HepG2 (cell line): ENCODE results near the gene CELSR2. TPM values are rescaled to one million over a fixed set of nuclear protein-coding genes. Genes with fewer than 3 reads are reported as not detected.

Experiments
- ATAC-seq: fragments of 200-7000 bp; cut with Tn5 transposase; 3 replicates; pipeline ENCODE4 v1.9.1; 2020; ENCODE audit warnings: mild to moderate bottlenecking, moderate library complexity
- BruUV-seq: library from RNA; stranded (reverse); fragments of 400-500 nt; replicated peaks from 2 replicates; lab custom pipeline; 2021; lab: Mats Ljungman, UMichigan
- CTCF ChIA-PET: fragments of 300-600 bp; formaldehyde crosslinking; extraction: SDS; loops from one replicate; lab custom pipeline; 2021; ENCODE audit warnings: low total read pairs, inconsistent platforms, low intra/inter-chr PET ratio; lab: Yijun Ruan, JAX
- POLR2A ChIA-PET: fragments of 350-600 bp; sonication (Branson Sonifier 250); formaldehyde crosslinking; loops from one replicate; lab custom pipeline; 2020; ENCODE audit warnings: antibody characterized with exemption, inconsistent platforms; lab: Yijun Ruan, JAX
- DNase-seq: peaks from one replicate; pipeline ENCODE4 v3.0.0-alpha.2; 2015; ENCODE audit warnings: low spot score
- FAIRE-seq: peaks from 3 replicates; lab custom pipeline; 2011; peaks lifted over from hg19 to GRCh38; lab: Jason Lieb, UNC
- H2AFZ ChIP-seq: one replicate; pipeline ENCODE4 v1.6.1; 2011; ENCODE audit warnings: low read length, inconsistent platforms
- H3K27ac ChIP-seq: fragments of 300-600 bp; 3 replicates; pipeline ENCODE4 v1.8.0; 2011; ENCODE audit warnings: mixed run types, mild to moderate bottlenecking, mixed read lengths, low read length, inconsistent platforms; ENCODE audit not compliant: insufficient read depth; ENCODE audit errors: extremely low read length
- H3K27me3 ChIP-seq, 2 experiments: fragments of 200-600 bp in 1 of 2; 2 replicates in 1 of 2; 3 replicates in 1 of 2; pipeline versions ENCODE4 v1.6.0 to v1.8.0; 2011; ENCODE audit warnings: low read length in 2 of 2, mild to moderate bottlenecking in 2 of 2, moderate library complexity in 2 of 2, inconsistent platforms in 1 of 2; ENCODE audit not compliant: insufficient read depth in 2 of 2, control insufficient read depth in 1 of 2
- H3K36me3 ChIP-seq, 2 experiments: fragments of 200-600 bp in 1 of 2; replicated peaks in 1 of 2; 2 replicates in 1 of 2; 3 replicates in 1 of 2; pipeline versions ENCODE4 v1.5.1 to v1.8.0; 2011; ENCODE audit warnings: low read length in 2 of 2, inconsistent platforms in 1 of 2; ENCODE audit not compliant: insufficient read depth in 2 of 2, control insufficient read depth in 1 of 2
- H3K4me1 ChIP-seq: 2 replicates; pipeline ENCODE4 v1.5.1; 2012; ENCODE audit warnings: low read length, inconsistent platforms; ENCODE audit not compliant: insufficient read depth
- H3K4me2 ChIP-seq: 2 replicates; pipeline ENCODE4 v1.6.0; 2011; ENCODE audit warnings: low read depth, low read length, inconsistent platforms
- H3K4me3 ChIP-seq, 3 experiments: fragments of 200-600 bp in 1 of 3; sonication (generic), shearing (Covaris generic) in 1 of 3; replicated peaks in 1 of 3; 2 replicates each; pipeline ENCODE4 v1.5.1; 2011 to 2016; ENCODE audit warnings: low read length in 3 of 3, inconsistent platforms in 2 of 3, low read depth in 2 of 3, mild to moderate bottlenecking in 2 of 3, control low read depth in 1 of 3, mixed read lengths in 1 of 3; ENCODE audit not compliant: insufficient read depth in 1 of 3
- H3K79me2 ChIP-seq: one replicate; pipeline ENCODE4 v1.6.1; 2011; ENCODE audit warnings: low read length, inconsistent platforms; ENCODE audit not compliant: insufficient read depth
- H3K9ac ChIP-seq: 2 replicates; pipeline ENCODE4 v1.6.0; 2011; ENCODE audit warnings: mild to moderate bottlenecking, low read depth, low read length, inconsistent platforms; ENCODE audit not compliant: insufficient read depth
- H3K9me3 ChIP-seq: 2 replicates; pipeline ENCODE4 v1.5.1; 2012; ENCODE audit warnings: mild to moderate bottlenecking, low read length
- H4K20me1 ChIP-seq: 2 replicates; pipeline ENCODE4 v1.6.0; 2011; ENCODE audit warnings: inconsistent platforms, mild to moderate bottlenecking, low read length, moderate library complexity; ENCODE audit not compliant: insufficient read depth
- DPF2 ChIP-seq: sonication (generic); formaldehyde crosslinking; IDR thresholded peaks from 2 replicates; pipeline ENCODE4 v1.4.0; 2020; ENCODE audit warnings: mild to moderate bottlenecking, low read depth, missing genetic modification reagents, borderline replicate concordance
- E2F5 ChIP-seq: sonication (generic); formaldehyde crosslinking; conservative IDR thresholded peaks from 2 replicates; pipeline ENCODE4 v1.4.0; 2020; ENCODE audit warnings: missing genetic modification reagents
- POLR2AphosphoS2 ChIP-seq: IDR thresholded peaks from 2 replicates; pipeline ENCODE4 v1.6.1; 2011; ENCODE audit warnings: low read depth, low read length, improper control_type of control experiment
- RBM39 ChIP-seq: fragments of 200-400 bp; formaldehyde crosslinking; IDR thresholded peaks from one replicate; pipeline ENCODE4 v1.6.1; 2018; ENCODE audit warnings: antibody characterized with exemption, mild to moderate bottlenecking, low read depth, low read length; ENCODE audit not compliant: poor library complexity, severe bottlenecking
- SNAPC4 ChIP-seq: sonication (generic); formaldehyde crosslinking; IDR thresholded peaks from 2 replicates; pipeline ENCODE4 v1.4.0; 2020; ENCODE audit warnings: mild to moderate bottlenecking, missing genetic modification reagents
- ZNF367 ChIP-seq: sonication (generic); formaldehyde crosslinking; IDR thresholded peaks from 2 replicates; pipeline ENCODE4 v1.4.0; 2020; ENCODE audit warnings: missing genetic modification reagents, borderline replicate concordance
- ZNF383 ChIP-seq: sonication (generic); formaldehyde crosslinking; IDR thresholded peaks from 2 replicates; pipeline ENCODE4 v1.4.0; 2020; ENCODE audit warnings: missing genetic modification reagents, mild to moderate bottlenecking, borderline replicate concordance
- WGBS: methylation state at CpG from one replicate; pipeline ENCODE4 v1.1.6; 2017; ENCODE audit warnings: low lambda C conversion rate; 5-methylcytosine and 5-hydroxymethylcytosine counted together
- in situ Hi-C: cut with HindIII; loops from 2 replicates; pipeline ENCODE4 v1.10.0; 2017; ENCODE audit warnings: low pct_unique_long_range_greater_than_20kb; ENCODE audit not compliant: extremely low pct_ligation_motif_present
- intact Hi-C: fragments of 100-400 bp; cut with micrococcal nuclease; formaldehyde crosslinking; loops from one replicate; pipeline ENCODE4 v1.10.0; 2022; ENCODE audit not compliant: unreplicated experiment
- polyA plus RNA-seq, 8 experiments: library from polyadenylated mRNA; depleted of rRNA in 3 of 8; stranded (reverse) in 7 of 8; unstranded in 1 of 8; fragments of >200 nt; fragmentation: Illumina TruSeq in 4 of 8; extraction: Trizol in 4 of 8; gene quantifications; 2 replicates each; pipeline versions ENCODE4 v1.2.1 to v1.2.3, GENCODE V29; 2011 to 2016; ENCODE audit warnings: low read depth in 4 of 8, missing spikeins in 1 of 8, mixed read lengths in 1 of 8; ENCODE audit not compliant: insufficient read depth in 1 of 8
- total RNA-seq, 5 experiments: library from RNA; depleted of rRNA; stranded (reverse); fragments of >200 nt; fragmentation: Illumina TruSeq; extraction: Trizol; gene quantifications; 2 replicates each; pipeline ENCODE4 v1.2.3, GENCODE V29; 2016; ENCODE audit warnings: low read depth in 1 of 5

Gene CELSR2
- total and polyA plus RNA-seq, 2 of the 13 experiments (the other 11 are each of a cell fraction or from before 2014, with no cell fraction given): 4.0 to 6.6 TPM

GRCh38 chr1:109259674-109260557 lies 10.6 kb downstream of the CELSR2 start:
- no peaks in the 10 kb centered on the region for H3K27me3 ChIP-seq
- H3K36me3 ChIP-seq: peaks cover 0 to 12% of the 10 kb centered on the region in 2 experiments; a peak in 3 of 5 replicates
- POLR2A ChIA-PET: no interaction called here
- H3K4me3 ChIP-seq: no peak overlapping the region
- no peak overlapping the region for H3K9ac ChIP-seq
- CTCF ChIA-PET: no interaction called here
- in situ Hi-C loops (loop anchor here (5.0 to 10.0 kb wide), 3 partner anchors 58 to 275 kb away; partner anchors contain the start of gene GPR61), intact Hi-C loops (loop anchor here (5.0 kb wide), 1 partner anchor 168 kb away; the partner anchor contains the start of gene TMEM167B)
- H3K27ac ChIP-seq: no peak overlapping the region
- no peak overlapping the region for H3K4me2 ChIP-seq
- H4K20me1 ChIP-seq: no peaks in the 10 kb centered on the region
- no peaks in the 10 kb centered on the region for H3K9me3 ChIP-seq
- ATAC-seq (no peak), DNase-seq (no peak), FAIRE-seq (no peak)
- BruUV-seq: no TSS peak
- H3K4me1 ChIP-seq: peaks cover 14% of the 10 kb centered on the region
- TF ChIP-seq E2F5 (CRISPR knock-in tag) (no peak), RBM39 (no peak)
- no peaks in the 10 kb centered on the region for H3K79me2 ChIP-seq
- no peak overlapping the region for H2AFZ ChIP-seq
- 86% methylated on average over 6 of the region's 7 CpGs for WGBS

GRCh38 chr1:109261006-109261405 lies 11.7 kb downstream of the CELSR2 start:
- H4K20me1 ChIP-seq: no peaks in the 10 kb centered on the region
- peaks cover 3% of the 10 kb centered on the region; the same call in 1 of the 2 replicates for H3K4me1 ChIP-seq
- WGBS: 92% methylated on average over 13 of the region's 16 CpGs
- BruUV-seq: no TSS peak
- H2AFZ ChIP-seq: no peak overlapping the region
- no peaks in the 10 kb centered on the region for H3K27me3 ChIP-seq
- ATAC-seq: no peak
- H3K79me2 ChIP-seq: no peaks in the 10 kb centered on the region
- in situ Hi-C loops: loop anchor here (5.0 to 10.0 kb wide), 3 partner anchors 59 to 274 kb away; partner anchors contain the start of gene GPR61
- H3K9ac ChIP-seq: no peak overlapping the region
- ChIA-PET POLR2A (interaction anchor here (1.1 kb wide), 1 partner anchor 8 kb away, joined by 3 read pairs; no protein-coding TSS in a partner anchor), CTCF (no interaction called here)
- DNase-seq: no peak
- no peak overlapping the region for H3K4me2 ChIP-seq
- no peak for FAIRE-seq
- no peak overlapping the region for H3K4me3 ChIP-seq
- no peaks in the 10 kb centered on the region for H3K9me3 ChIP-seq
- peaks cover 3 to 16% of the 10 kb centered on the region in 2 experiments; a peak in 4 of 5 replicates for H3K36me3 ChIP-seq
- no peak overlapping the region for H3K27ac ChIP-seq
- intact Hi-C loops: loop anchor here (5.0 kb wide), 1 partner anchor 169 kb away; the partner anchor contains the start of gene TMEM167B
- no peak for TF ChIP-seq SNAPC4
- TF ChIP-seq ZNF383 (CRISPR knock-in tag): no peak
- no peak for TF ChIP-seq DPF2 (CRISPR knock-in tag)
- no peak for TF ChIP-seq ZNF367 (CRISPR knock-in tag)
- TF ChIP-seq POLR2AphosphoS2: no peak
